Measurements from ENCODE around the gene TIGD7. TPM values are rescaled to one million over a fixed set of nuclear protein-coding genes. Genes with fewer than 3 reads are reported as not detected.

Gene TIGD7
- total and polyA plus RNA-seq, 10 donors, result 3.6 to 12.0 (median 7.2) TPM

GRCh38 chr16:3347586-3347985 lies 42.4 kb upstream of the TIGD7 start:
- TF ChIP-seq POLR2A (IDR thresholded peaks at IDR 0.05) (no peak), CTCF (IDR thresholded peaks at IDR 0.05 in 8 of 11, conservative IDR thresholded peaks at IDR 0.05 in 3 of 11) (no peak), POLR2AphosphoS5 (IDR thresholded peaks at IDR 0.05) (no peak)
- Histone ChIP-seq H3K36me3 (no peaks in the 10 kb centered on the region), H3K9me3 (peaks cover 0 to 4% (median 0%) of the 10 kb centered on the region in 8 donors), H3K27me3 (replicated peaks in 1 of 7) (no peaks in the 10 kb centered on the region), H3K4me1 (no peaks in the 10 kb centered on the region), H3K4me3 (no peak overlapping the region), H3K27ac (no peak overlapping the region)
- intact Hi-C loops (cut with DNase I; ENCODE audit: low total_unique reads), result no loop called here
- no peak for DNase-seq
- WGBS, 5 donors, result 54 to 90% (median 79%) methylated on average over 10 of the region's 10 CpGs

- Histone ChIP-seq H3K36me3 (no peaks in the 10 kb centered on the region), H3K9me3 (peaks cover 0 to 5% (median 0%) of the 10 kb centered on the region in 8 donors), H3K4me1 (no peaks in the 10 kb centered on the region), H3K27ac (no peak overlapping the region), H3K27me3 (replicated peaks in 1 of 7) (no peaks in the 10 kb centered on the region), H3K4me3 (no peak overlapping the region)
- no peak for DNase-seq
- 75 to 86% (median 84%) methylated on average over 2 of the region's 2 CpGs for WGBS, 5 donors
- intact Hi-C loops (cut with DNase I; ENCODE audit: low total_unique reads), result no loop called here
- no peak for TF ChIP-seq POLR2A (IDR thresholded peaks at IDR 0.05)
- no peak for TF ChIP-seq CTCF (IDR thresholded peaks at IDR 0.05 in 8 of 11, conservative IDR thresholded peaks at IDR 0.05 in 3 of 11)
Measured at GRCh38 chr16:3346041-3346440, 40.8 kb upstream of the TIGD7 start.

GRCh38 chr16:3328643-3329042 lies 23.4 kb upstream of the TIGD7 start:
- Histone ChIP-seq H3K4me3 (no peak overlapping the region), H3K4me1 (no peaks in the 10 kb centered on the region), H3K36me3 (no peaks in the 10 kb centered on the region), H3K9me3 (peaks cover 4 to 85% (median 61%) of the 10 kb centered on the region in 8 donors), H3K27ac (no peak overlapping the region), H3K27me3 (replicated peaks in 1 of 7) (no peaks in the 10 kb centered on the region)
- 57 to 75% (median 70%) methylated on average over 2 of the region's 2 CpGs for WGBS, 5 donors
- intact Hi-C loops (cut with DNase I; ENCODE audit: low total_unique reads), result no loop called here
- TF ChIP-seq POLR2AphosphoS5 (IDR thresholded peaks at IDR 0.05), result no peak
- no peak for TF ChIP-seq CTCF (IDR thresholded peaks at IDR 0.05 in 8 of 11, conservative IDR thresholded peaks at IDR 0.05 in 3 of 11)
- no peak for TF ChIP-seq POLR2A (IDR thresholded peaks at IDR 0.05)
- DNase-seq, result no peak

- intact Hi-C loops (cut with DNase I; ENCODE audit: low total_unique reads), result no loop called here
Measured at GRCh38 chr16:3328104-3328503, 22.9 kb upstream of the TIGD7 start.

More at GRCh38 chr16:3328104-3328503, 22.9 kb upstream of the TIGD7 start:
- WGBS, 5 donors, result 47 to 70% (median 52%) methylated on average over 3 of the region's 3 CpGs
- H3K4me3 ChIP-seq, result no peak overlapping the region
- peaks cover 5 to 85% (median 61%) of the 10 kb centered on the region in 8 donors for H3K9me3 ChIP-seq
- no peaks in the 10 kb centered on the region for H3K27me3 ChIP-seq (replicated peaks in 1 of 7)
- TF ChIP-seq CTCF (IDR thresholded peaks at IDR 0.05 in 8 of 11, conservative IDR thresholded peaks at IDR 0.05 in 3 of 11) (no peak), POLR2AphosphoS5 (IDR thresholded peaks at IDR 0.05) (no peak), POLR2A (IDR thresholded peaks at IDR 0.05) (no peak)
- no peak overlapping the region for H3K27ac ChIP-seq
- no peak for DNase-seq
- H3K4me1 ChIP-seq, result no peaks in the 10 kb centered on the region
- H3K36me3 ChIP-seq, result no peaks in the 10 kb centered on the region

All from spleen (tissue), 11 donors.